C4-2B (cell line): ENCODE measurements around the gene IRF6.

Source experiments
- H3K27ac ChIP-seq: fragments of 450-650 bp; 2 replicates; pipeline ENCODE4 v1.5.1; 2017
- ZFX ChIP-seq: fragments of 450-650 bp; IDR thresholded peaks from 2 replicates; pipeline ENCODE4 v1.6.1; 2017
- TF ChIP-seq, protein P1 (sequence below): fragments of 450-650 bp; conservative IDR thresholded peaks from 2 replicates; pipeline ENCODE4 v1.5.1; 2017; ENCODE audit warnings: mild to moderate bottlenecking

The IRF6 gene

DNA sequence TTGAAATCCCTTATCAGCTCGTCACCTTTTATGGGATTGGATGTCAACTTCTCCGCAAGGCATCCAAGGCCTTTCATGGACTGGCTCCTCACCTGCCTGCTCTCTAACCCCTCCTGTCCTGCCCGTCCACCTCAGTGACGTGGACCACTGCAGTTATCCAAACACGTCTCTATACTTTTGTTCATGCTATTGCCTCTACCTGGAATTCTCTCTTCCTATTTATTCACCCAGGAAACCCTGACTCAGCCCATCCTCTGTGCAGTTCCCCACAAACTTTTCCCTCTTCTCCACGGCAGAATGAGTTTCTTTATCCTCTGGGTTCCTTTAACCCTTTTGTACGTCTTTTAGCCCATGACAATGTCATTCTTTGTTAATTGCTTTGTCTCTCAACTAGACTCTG is 16.8 kb upstream of the IRF6 start:
- TF ChIP-seq, protein P1, sequence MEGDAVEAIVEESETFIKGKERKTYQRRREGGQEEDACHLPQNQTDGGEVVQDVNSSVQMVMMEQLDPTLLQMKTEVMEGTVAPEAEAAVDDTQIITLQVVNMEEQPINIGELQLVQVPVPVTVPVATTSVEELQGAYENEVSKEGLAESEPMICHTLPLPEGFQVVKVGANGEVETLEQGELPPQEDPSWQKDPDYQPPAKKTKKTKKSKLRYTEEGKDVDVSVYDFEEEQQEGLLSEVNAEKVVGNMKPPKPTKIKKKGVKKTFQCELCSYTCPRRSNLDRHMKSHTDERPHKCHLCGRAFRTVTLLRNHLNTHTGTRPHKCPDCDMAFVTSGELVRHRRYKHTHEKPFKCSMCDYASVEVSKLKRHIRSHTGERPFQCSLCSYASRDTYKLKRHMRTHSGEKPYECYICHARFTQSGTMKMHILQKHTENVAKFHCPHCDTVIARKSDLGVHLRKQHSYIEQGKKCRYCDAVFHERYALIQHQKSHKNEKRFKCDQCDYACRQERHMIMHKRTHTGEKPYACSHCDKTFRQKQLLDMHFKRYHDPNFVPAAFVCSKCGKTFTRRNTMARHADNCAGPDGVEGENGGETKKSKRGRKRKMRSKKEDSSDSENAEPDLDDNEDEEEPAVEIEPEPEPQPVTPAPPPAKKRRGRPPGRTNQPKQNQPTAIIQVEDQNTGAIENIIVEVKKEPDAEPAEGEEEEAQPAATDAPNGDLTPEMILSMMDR, result no peak
- no peak overlapping the region for H3K27ac ChIP-seq

DNA sequence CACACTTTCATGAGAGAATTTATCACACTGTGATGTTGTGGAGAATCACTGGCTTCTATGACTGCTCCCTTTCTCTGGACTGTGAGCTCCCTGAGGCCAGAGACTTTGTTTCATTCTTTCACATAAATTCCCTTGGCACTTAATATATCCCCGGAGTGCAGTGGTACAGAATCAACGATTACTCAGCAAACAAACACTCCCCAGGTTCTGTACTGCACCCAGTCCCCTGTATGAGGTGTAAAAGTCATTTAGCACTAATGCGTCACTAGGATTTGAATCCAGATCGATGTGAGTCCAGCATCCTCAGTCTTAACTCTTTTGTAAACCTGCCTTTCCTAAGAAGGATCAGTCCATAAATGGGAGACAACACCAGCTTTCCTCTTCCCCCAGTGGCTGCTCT is 15.0 kb upstream of the IRF6 start:
- H3K27ac ChIP-seq, result no peak overlapping the region
- TF ChIP-seq, protein P1, result no peak
- no peak for TF ChIP-seq ZFX

DNA sequence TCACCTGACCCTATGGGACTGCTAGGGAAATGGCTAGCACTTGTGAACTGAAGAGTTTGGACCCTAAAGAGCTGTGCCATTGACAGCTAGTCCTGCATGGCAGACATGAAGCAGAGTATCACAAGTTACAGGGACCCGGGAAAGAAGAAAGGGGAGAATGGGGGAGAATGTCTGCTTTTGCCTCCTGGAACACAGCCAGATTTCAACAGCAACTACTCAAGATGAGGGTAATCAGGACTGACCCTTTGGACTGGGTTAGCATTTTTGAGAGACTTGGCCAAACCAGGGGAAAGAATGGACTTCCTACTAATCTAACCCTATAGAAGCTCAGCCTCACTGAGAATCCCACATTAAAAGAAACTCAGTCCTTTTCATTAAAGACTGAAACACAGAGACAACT is 13.1 kb upstream of the IRF6 start:
- H3K27ac ChIP-seq, result no peak overlapping the region
- TF ChIP-seq, protein P1, result no peak
- no peak for TF ChIP-seq ZFX

DNA sequence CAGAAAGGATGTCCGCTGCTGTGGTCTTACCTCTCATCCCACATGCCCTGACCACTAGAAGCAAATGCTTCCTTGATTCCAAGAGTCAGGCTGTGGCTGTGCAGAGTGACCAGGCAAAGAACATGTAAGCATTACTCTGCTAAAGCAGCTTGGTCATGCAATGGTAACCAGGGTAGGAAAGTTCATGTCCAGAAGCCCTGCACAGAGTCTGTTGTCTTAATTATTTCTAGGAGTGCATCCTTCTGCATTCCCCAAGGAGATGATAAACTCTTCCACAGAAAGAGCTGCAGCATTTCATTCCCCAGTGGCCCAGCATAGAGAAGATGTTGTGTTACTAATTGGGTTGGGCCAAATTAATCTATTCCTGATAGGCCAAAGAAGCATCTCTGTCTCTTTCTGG is 11.7 kb upstream of the IRF6 start:
- no peak overlapping the region for H3K27ac ChIP-seq
- TF ChIP-seq ZFX, result no peak
- TF ChIP-seq, protein P1, result no peak

DNA sequence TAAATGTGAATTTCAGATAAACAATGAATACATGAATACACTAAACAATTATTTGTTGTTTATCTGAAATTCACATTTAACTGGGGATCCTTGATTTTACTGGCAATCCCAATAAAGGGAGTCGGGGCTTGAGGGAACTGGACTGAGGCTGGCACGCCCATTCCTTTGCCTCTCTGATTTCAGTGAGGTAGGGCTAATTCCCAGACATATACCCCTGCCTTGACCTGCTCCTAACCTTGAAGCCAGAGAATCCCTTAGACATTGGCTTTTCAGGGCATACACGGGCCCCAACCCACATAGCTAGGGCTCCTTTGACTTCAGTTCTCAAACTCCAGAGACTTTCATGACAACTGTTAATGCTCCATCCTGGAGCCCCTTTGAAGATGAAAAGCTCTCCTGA is 11.0 kb upstream of the IRF6 start:
- no peak overlapping the region for H3K27ac ChIP-seq

DNA sequence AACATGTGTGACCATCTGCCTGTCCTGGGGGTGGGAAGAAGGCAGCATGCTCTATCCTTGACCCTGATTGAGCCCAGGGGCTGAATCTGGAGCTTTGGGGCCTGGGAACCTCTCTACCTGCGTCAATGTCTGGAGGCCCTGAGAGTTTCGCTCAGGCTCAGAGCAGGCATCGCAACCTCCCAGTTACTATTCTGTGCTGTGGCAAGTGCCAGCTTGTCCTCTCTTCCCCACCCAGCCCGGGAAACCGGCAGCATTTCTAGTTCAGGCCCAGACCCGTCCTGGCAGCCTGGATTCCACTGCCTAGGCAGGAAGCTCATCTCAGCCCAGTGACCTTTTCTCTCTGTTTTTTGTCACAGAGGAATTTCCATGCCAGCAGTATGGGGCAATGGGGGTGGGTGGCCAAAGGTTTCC is 10.0 kb upstream of the IRF6 start:
- TF ChIP-seq ZFX, result no peak
- TF ChIP-seq, protein P1, result no peak

More for the DNA sequence above, 11.0 kb upstream of the IRF6 start:
- TF ChIP-seq ZFX, result no peak
- TF ChIP-seq, protein P1, result no peak

DNA sequence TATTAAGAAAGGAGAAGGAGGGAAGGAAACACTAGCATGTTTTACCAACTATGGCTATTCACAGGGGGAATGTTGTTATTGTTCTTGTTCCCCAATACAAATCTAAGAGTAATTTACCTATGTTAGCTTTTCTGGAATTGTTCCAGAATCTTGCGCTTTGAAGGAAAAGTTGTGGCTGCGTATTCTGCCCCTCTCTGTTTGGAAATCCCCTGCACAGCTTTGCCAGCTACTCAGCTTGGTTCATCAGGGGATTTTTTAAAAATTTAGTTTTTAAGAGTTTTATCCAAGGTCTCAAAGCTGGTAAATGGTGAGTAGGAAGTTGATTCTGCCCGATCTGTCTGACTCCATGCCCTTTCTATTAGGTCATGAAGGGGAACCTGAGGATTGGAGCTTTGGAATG is 9.5 kb upstream of the IRF6 start:
- H3K27ac ChIP-seq, result no peak overlapping the region
- TF ChIP-seq, protein P1, result no peak
- no peak for TF ChIP-seq ZFX

More for the DNA sequence above, 10.0 kb upstream of the IRF6 start:
- H3K27ac ChIP-seq, result no peak overlapping the region
